H1 (cell line): Measurements from ENCODE around the gene AGAP1. TPM values are rescaled to one million over a fixed set of nuclear protein-coding genes. Genes with fewer than 3 reads are reported as not detected.
"Not testable (repeated sequence)": the region's sequence is repeated elsewhere in the genome, so short reads cannot be mapped to it uniquely, and the experiment has no call there.

Experiments used
- CTCF ChIA-PET: fragments of 300-600 bp; sonication (Branson Sonifier 250); formaldehyde crosslinking; loops from one replicate; lab custom pipeline; 2021; ENCODE audit not compliant: partially characterized antibody; lab: Charles Lee
- POLR2A ChIA-PET: fragments of 300-600 bp; sonication (Branson Sonifier 250); formaldehyde crosslinking; loops from one replicate; lab custom pipeline; 2021; ENCODE audit warnings: inconsistent platforms; ENCODE audit not compliant: partially characterized antibody; lab: Charles Lee
- DNase-seq, 2 experiments: peaks; one replicate each; pipeline versions ENCODE4 v3.0.0 to v3.0.0-alpha.2; 2010 to 2022; ENCODE audit warnings: low spot score in 2 of 2, low read depth in 1 of 2, mixed read lengths in 1 of 2
- FAIRE-seq: peaks from 2 replicates; lab custom pipeline; 2011; peaks lifted over from hg19 to GRCh38; lab: Jason Lieb, UNC
- H2AFZ ChIP-seq: 2 replicates; pipeline ENCODE4 v1.8.1; 2012; ENCODE audit warnings: low read length, inconsistent platforms
- H2AK5ac ChIP-seq: 2 replicates; pipeline ENCODE4 v1.6.1; 2013; ENCODE audit warnings: low read depth, low read length
- H2BK120ac ChIP-seq: replicated peaks from 2 replicates; pipeline ENCODE3; 2013; ENCODE audit warnings: low read depth, low read length, inconsistent platforms
- H2BK12ac ChIP-seq: 2 replicates; pipeline ENCODE4 v1.6.1; 2013; ENCODE audit warnings: low read depth, low read length
- H2BK15ac ChIP-seq: 2 replicates; pipeline ENCODE4 v1.6.1; 2013; ENCODE audit warnings: low read length
- H2BK20ac ChIP-seq: 2 replicates; pipeline ENCODE4 v1.6.1; 2013; ENCODE audit warnings: low read length
- H2BK5ac ChIP-seq: 2 replicates; pipeline ENCODE4 v1.6.1; 2013; ENCODE audit warnings: low read depth, low read length
- H3K14ac ChIP-seq: 2 replicates; pipeline ENCODE4 v1.6.1; 2013; ENCODE audit warnings: inconsistent platforms; ENCODE audit not compliant: insufficient read length
- H3K18ac ChIP-seq: 2 replicates; pipeline ENCODE4 v1.6.1; 2013; ENCODE audit warnings: low read length; ENCODE audit errors: extremely low read depth
- H3K23ac ChIP-seq: 2 replicates; pipeline ENCODE4 v1.6.1; 2013; ENCODE audit warnings: inconsistent platforms; ENCODE audit not compliant: insufficient read length
- H3K23me2 ChIP-seq: 2 replicates; pipeline ENCODE4 v1.6.1; 2013; ENCODE audit warnings: low read depth, low read length
- H3K27ac ChIP-seq: 2 replicates; pipeline ENCODE4 v1.6.1; 2011; ENCODE audit warnings: low read depth, low read length, inconsistent platforms
- H3K27me3 ChIP-seq, 4 experiments: replicated peaks in 1 of 4; 1 replicate in 1 of 4; 2 replicates in 3 of 4; pipeline versions ENCODE4 v1.6.1 to v1.8.1; 2011 to 2013; ENCODE audit warnings: low read length in 3 of 4, mild to moderate bottlenecking in 3 of 4, inconsistent platforms in 2 of 4, mixed read lengths in 2 of 4, moderate library complexity in 1 of 4; ENCODE audit not compliant: control insufficient read depth in 3 of 4, insufficient read depth in 3 of 4; ENCODE audit errors: extremely low read depth in 1 of 4
- H3K36me3 ChIP-seq, 4 experiments: 2 replicates each; pipeline versions ENCODE4 v1.6.1 to v1.8.1; 2011 to 2013; ENCODE audit warnings: mild to moderate bottlenecking in 4 of 4, low read length in 3 of 4, moderate library complexity in 2 of 4, control low read depth in 1 of 4, inconsistent platforms in 1 of 4; ENCODE audit not compliant: insufficient read depth in 4 of 4, control insufficient read depth in 2 of 4
- H3K4ac ChIP-seq: replicated peaks from 2 replicates; pipeline ENCODE3; 2013; ENCODE audit warnings: low read length, low read depth, mixed read lengths, inconsistent platforms; ENCODE audit not compliant: insufficient read length
- H3K4me1 ChIP-seq, 4 experiments: replicated peaks in 1 of 4; 1 replicate in 1 of 4; 2 replicates in 3 of 4; pipeline versions ENCODE4 v1.6.1 to v1.8.1; 2011 to 2013; ENCODE audit warnings: low read length in 3 of 4, inconsistent platforms in 2 of 4, mixed read lengths in 1 of 4; ENCODE audit not compliant: insufficient read depth in 4 of 4, control insufficient read depth in 3 of 4
- H3K4me2 ChIP-seq, 2 experiments: 2 replicates each; pipeline versions ENCODE4 v1.6.1 to v1.8.1; 2011 to 2013; ENCODE audit warnings: low read depth in 2 of 2, low read length in 2 of 2, control low read depth in 1 of 2, inconsistent platforms in 1 of 2, mild to moderate bottlenecking in 1 of 2; ENCODE audit not compliant: insufficient read depth in 1 of 2
- H3K4me3 ChIP-seq, 4 experiments: fragments of 200-600, 300-600 bp in 1 of 4; sonication (generic), shearing (Covaris generic), sonication (Bioruptor Twin) in 1 of 4; 2 replicates each; pipeline versions ENCODE4 v1.5.1 to v1.8.1; 2011 to 2016; ENCODE audit warnings: low read length in 4 of 4, low read depth in 3 of 4, control low read depth in 2 of 4, inconsistent platforms in 2 of 4, mild to moderate bottlenecking in 2 of 4, mixed read lengths in 1 of 4, moderate library complexity in 1 of 4; ENCODE audit not compliant: insufficient read depth in 2 of 4; ENCODE audit errors: extremely low read depth in 1 of 4
- H3K56ac ChIP-seq: replicated peaks from 2 replicates; pipeline ENCODE3; 2013; ENCODE audit warnings: low read depth, mild to moderate bottlenecking, mixed read lengths, low read length, inconsistent platforms; ENCODE audit not compliant: insufficient read length
- H3K79me1 ChIP-seq: 2 replicates; pipeline ENCODE4 v1.6.1; 2013; ENCODE audit warnings: low read depth, low read length, control low read depth
- H3K79me2 ChIP-seq, 2 experiments: 2 replicates each; pipeline versions ENCODE4 v1.6.1 to v1.8.1; 2012 to 2013; ENCODE audit warnings: low read length in 2 of 2, mild to moderate bottlenecking in 2 of 2, inconsistent platforms in 1 of 2; ENCODE audit not compliant: insufficient read depth in 2 of 2, control insufficient read depth in 1 of 2
- H3K9ac ChIP-seq, 4 experiments: replicated peaks in 1 of 4; 1 replicate in 1 of 4; 2 replicates in 3 of 4; pipeline versions ENCODE4 v1.6.1 to v1.8.1; 2011 to 2013; ENCODE audit warnings: low read depth in 3 of 4, low read length in 3 of 4, control low read depth in 2 of 4, mild to moderate bottlenecking in 2 of 4, moderate library complexity in 2 of 4, inconsistent platforms in 1 of 4; ENCODE audit errors: extremely low read depth in 1 of 4
- H3K9me3 ChIP-seq, 2 experiments: 2 replicates each; pipeline versions ENCODE4 v1.6.1 to v1.8.1; 2012 to 2013; ENCODE audit warnings: mild to moderate bottlenecking in 2 of 2, moderate library complexity in 2 of 2, control low read depth in 1 of 2, inconsistent platforms in 1 of 2, low read depth in 1 of 2, low read length in 1 of 2, mixed read lengths in 1 of 2; ENCODE audit not compliant: insufficient read depth in 2 of 2
- H4K20me1 ChIP-seq, 2 experiments: replicated peaks in 1 of 2; 2 replicates each; pipeline versions ENCODE3 to v1.8.1; 2011 to 2013; ENCODE audit warnings: inconsistent platforms in 2 of 2, low read length in 2 of 2, mild to moderate bottlenecking in 1 of 2; ENCODE audit not compliant: insufficient read depth in 2 of 2, control insufficient read depth in 1 of 2
- H4K5ac ChIP-seq: 2 replicates; pipeline ENCODE4 v1.6.1; 2013; ENCODE audit warnings: low read length, low read depth, mixed read lengths, inconsistent platforms; ENCODE audit not compliant: insufficient read length
- H4K8ac ChIP-seq: 2 replicates; pipeline ENCODE4 v1.8.0; 2013; ENCODE audit warnings: mild to moderate bottlenecking, moderate library complexity, low read length, inconsistent platforms; ENCODE audit not compliant: insufficient read depth; ENCODE audit errors: extremely low read depth
- H4K91ac ChIP-seq: replicated peaks from 2 replicates; pipeline ENCODE3; 2013; ENCODE audit warnings: low read length, mixed read lengths, inconsistent platforms; ENCODE audit not compliant: insufficient read length
- WGBS, 2 experiments: shearing (Covaris generic) in 1 of 2; methylation state at CpG; one replicate each; pipeline versions ENCODE4 v1.1.6 to v1.1.7; 2013 to 2015; ENCODE audit warnings: low lambda C conversion rate in 2 of 2, mixed read lengths in 2 of 2, inconsistent platforms in 1 of 2, low coverage in 1 of 2, missing lambda C conversion rate in 1 of 2; ENCODE audit not compliant: insufficient replicate concordance in 2 of 2, insufficient coverage in 1 of 2, insufficient read length in 1 of 2; ENCODE audit errors: extremely low coverage in 1 of 2, missing lambda C conversion rate in 1 of 2; 5-methylcytosine and 5-hydroxymethylcytosine counted together
- polyA plus RNA-seq, 7 experiments: library from polyadenylated mRNA; depleted of rRNA in 3 of 7; stranded (reverse) in 5 of 7; unstranded in 2 of 7; fragments of >200 nt in 5 of 7; fragments of 200-250 nt in 2 of 7; gene quantifications; 1 replicate in 5 of 7; 2 replicates in 1 of 7; 4 replicates in 1 of 7; pipeline versions ENCODE4 v1.2.1 to v1.2.3, GENCODE V29; 2011 to 2013; ENCODE audit warnings: missing spikeins in 2 of 7, mixed read lengths in 2 of 7
- total RNA-seq: library from RNA; stranded (reverse); fragmentation: NEBNext Ultra II Directional; extraction: Animal tissue kit (Norgen Biotek cat#: 25700); gene quantifications from 2 replicates; pipeline ENCODE4 v1.2.1, GENCODE V29; 2021

Gene AGAP1
- total and polyA plus RNA-seq, 2 of the 8 experiments (the other 6 are each of a cell fraction or from before 2014, with no cell fraction given), result 18.1 to 39.4 TPM

DNA sequence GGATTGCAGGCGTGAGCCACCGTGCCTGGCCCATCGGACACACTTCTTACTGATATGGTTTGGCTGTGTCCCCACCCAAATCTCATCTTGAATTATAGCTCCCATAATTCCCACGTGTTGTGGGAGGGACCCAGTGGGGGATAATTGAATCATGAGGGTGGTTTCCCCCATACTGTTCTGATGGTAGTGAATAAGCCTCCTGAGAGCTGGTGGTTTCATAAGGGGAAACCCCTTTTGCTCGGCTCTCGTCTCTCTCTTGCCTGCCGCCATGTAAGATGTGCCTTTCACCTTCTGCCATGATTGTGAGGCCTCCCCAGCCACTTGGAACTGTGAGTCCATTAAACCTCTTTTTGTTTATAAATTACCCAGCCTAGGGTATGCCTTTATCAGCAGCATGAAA is 109.1 kb downstream of the AGAP1 start:
- H2AFZ ChIP-seq, H3K18ac ChIP-seq, H3K56ac ChIP-seq, H4K8ac ChIP-seq, H2BK5ac ChIP-seq, H2AK5ac ChIP-seq, H3K4me1 ChIP-seq, H2BK120ac ChIP-seq, H3K4ac ChIP-seq, H2BK15ac ChIP-seq, DNase-seq, POLR2A ChIA-PET, H4K91ac ChIP-seq, H3K9me3 ChIP-seq, H3K23me2 ChIP-seq, H4K5ac ChIP-seq, H3K27ac ChIP-seq, H2BK12ac ChIP-seq, H3K23ac ChIP-seq, H3K14ac ChIP-seq, H3K4me2 ChIP-seq, H3K27me3 ChIP-seq, H3K36me3 ChIP-seq, H2BK20ac ChIP-seq, H3K9ac ChIP-seq, FAIRE-seq, H4K20me1 ChIP-seq, H3K4me3 ChIP-seq: not testable (repeated sequence)
- Histone ChIP-seq H3K79me2 (peaks cover 0 to 70% of the 10 kb centered on the region in 2 experiments; a peak in 3 of 4 replicates), H3K79me1 (peaks cover 12% of the 10 kb centered on the region)
- CTCF ChIA-PET, result interaction anchor here (1.2 to 5.2 kb wide), 2 partner anchors 8 to 9 kb away, joined by 3 to 22 read pairs; no protein-coding TSS in a partner anchor
- 94% methylated on average over 7 of the region's 7 CpGs; no CpG with 5 or more reads in 1 of the 2 experiments for WGBS, 2 experiments
